H1 (cell line): ENCODE measurements around the gene FAU. TPM values are rescaled to one million over a fixed set of nuclear protein-coding genes. Genes with fewer than 3 reads are reported as not detected.

ENCODE experiments used
- CTCF ChIA-PET: fragments of 300-600 bp; sonication (Branson Sonifier 250); formaldehyde crosslinking; loops from one replicate; lab custom pipeline; 2021; ENCODE audit not compliant: partially characterized antibody; lab: Charles Lee
- POLR2A ChIA-PET: fragments of 300-600 bp; sonication (Branson Sonifier 250); formaldehyde crosslinking; loops from one replicate; lab custom pipeline; 2021; ENCODE audit warnings: inconsistent platforms; ENCODE audit not compliant: partially characterized antibody; lab: Charles Lee
- DNase-seq, 2 experiments: peaks; one replicate each; pipeline versions ENCODE4 v3.0.0 to v3.0.0-alpha.2; 2010 to 2022; ENCODE audit warnings: low spot score in 2 of 2, low read depth in 1 of 2, mixed read lengths in 1 of 2
- FAIRE-seq: peaks from 2 replicates; lab custom pipeline; 2011; peaks lifted over from hg19 to GRCh38; lab: Jason Lieb, UNC
- H2AFZ ChIP-seq: 2 replicates; pipeline ENCODE4 v1.8.1; 2012; ENCODE audit warnings: low read length, inconsistent platforms
- H2AK5ac ChIP-seq: 2 replicates; pipeline ENCODE4 v1.6.1; 2013; ENCODE audit warnings: low read depth, low read length
- H2BK120ac ChIP-seq: replicated peaks from 2 replicates; pipeline ENCODE3; 2013; ENCODE audit warnings: low read depth, low read length, inconsistent platforms
- H2BK12ac ChIP-seq: 2 replicates; pipeline ENCODE4 v1.6.1; 2013; ENCODE audit warnings: low read depth, low read length
- H2BK15ac ChIP-seq: 2 replicates; pipeline ENCODE4 v1.6.1; 2013; ENCODE audit warnings: low read length
- H2BK20ac ChIP-seq: 2 replicates; pipeline ENCODE4 v1.6.1; 2013; ENCODE audit warnings: low read length
- H2BK5ac ChIP-seq: 2 replicates; pipeline ENCODE4 v1.6.1; 2013; ENCODE audit warnings: low read depth, low read length
- H3K14ac ChIP-seq: 2 replicates; pipeline ENCODE4 v1.6.1; 2013; ENCODE audit warnings: inconsistent platforms; ENCODE audit not compliant: insufficient read length
- H3K18ac ChIP-seq: 2 replicates; pipeline ENCODE4 v1.6.1; 2013; ENCODE audit warnings: low read length; ENCODE audit errors: extremely low read depth
- H3K23ac ChIP-seq: 2 replicates; pipeline ENCODE4 v1.6.1; 2013; ENCODE audit warnings: inconsistent platforms; ENCODE audit not compliant: insufficient read length
- H3K23me2 ChIP-seq: 2 replicates; pipeline ENCODE4 v1.6.1; 2013; ENCODE audit warnings: low read depth, low read length
- H3K27ac ChIP-seq: 2 replicates; pipeline ENCODE4 v1.6.1; 2011; ENCODE audit warnings: low read depth, low read length, inconsistent platforms
- H3K27me3 ChIP-seq, 4 experiments: replicated peaks in 1 of 4; 1 replicate in 1 of 4; 2 replicates in 3 of 4; pipeline versions ENCODE4 v1.6.1 to v1.8.1; 2011 to 2013; ENCODE audit warnings: low read length in 3 of 4, mild to moderate bottlenecking in 3 of 4, inconsistent platforms in 2 of 4, mixed read lengths in 2 of 4, moderate library complexity in 1 of 4; ENCODE audit not compliant: control insufficient read depth in 3 of 4, insufficient read depth in 3 of 4; ENCODE audit errors: extremely low read depth in 1 of 4
- H3K36me3 ChIP-seq, 4 experiments: 2 replicates each; pipeline versions ENCODE4 v1.6.1 to v1.8.1; 2011 to 2013; ENCODE audit warnings: mild to moderate bottlenecking in 4 of 4, low read length in 3 of 4, moderate library complexity in 2 of 4, control low read depth in 1 of 4, inconsistent platforms in 1 of 4; ENCODE audit not compliant: insufficient read depth in 4 of 4, control insufficient read depth in 2 of 4
- H3K4ac ChIP-seq: replicated peaks from 2 replicates; pipeline ENCODE3; 2013; ENCODE audit warnings: low read length, low read depth, mixed read lengths, inconsistent platforms; ENCODE audit not compliant: insufficient read length
- H3K4me1 ChIP-seq, 4 experiments: replicated peaks in 1 of 4; 1 replicate in 1 of 4; 2 replicates in 3 of 4; pipeline versions ENCODE4 v1.6.1 to v1.8.1; 2011 to 2013; ENCODE audit warnings: low read length in 3 of 4, inconsistent platforms in 2 of 4, mixed read lengths in 1 of 4; ENCODE audit not compliant: insufficient read depth in 4 of 4, control insufficient read depth in 3 of 4
- H3K4me2 ChIP-seq, 2 experiments: 2 replicates each; pipeline versions ENCODE4 v1.6.1 to v1.8.1; 2011 to 2013; ENCODE audit warnings: low read depth in 2 of 2, low read length in 2 of 2, control low read depth in 1 of 2, inconsistent platforms in 1 of 2, mild to moderate bottlenecking in 1 of 2; ENCODE audit not compliant: insufficient read depth in 1 of 2
- H3K4me3 ChIP-seq, 4 experiments: fragments of 200-600, 300-600 bp in 1 of 4; sonication (generic), shearing (Covaris generic), sonication (Bioruptor Twin) in 1 of 4; 2 replicates each; pipeline versions ENCODE4 v1.5.1 to v1.8.1; 2011 to 2016; ENCODE audit warnings: low read length in 4 of 4, low read depth in 3 of 4, control low read depth in 2 of 4, inconsistent platforms in 2 of 4, mild to moderate bottlenecking in 2 of 4, mixed read lengths in 1 of 4, moderate library complexity in 1 of 4; ENCODE audit not compliant: insufficient read depth in 2 of 4; ENCODE audit errors: extremely low read depth in 1 of 4
- H3K56ac ChIP-seq: replicated peaks from 2 replicates; pipeline ENCODE3; 2013; ENCODE audit warnings: low read depth, mild to moderate bottlenecking, mixed read lengths, low read length, inconsistent platforms; ENCODE audit not compliant: insufficient read length
- H3K79me1 ChIP-seq: 2 replicates; pipeline ENCODE4 v1.6.1; 2013; ENCODE audit warnings: low read depth, low read length, control low read depth
- H3K79me2 ChIP-seq, 2 experiments: 2 replicates each; pipeline versions ENCODE4 v1.6.1 to v1.8.1; 2012 to 2013; ENCODE audit warnings: low read length in 2 of 2, mild to moderate bottlenecking in 2 of 2, inconsistent platforms in 1 of 2; ENCODE audit not compliant: insufficient read depth in 2 of 2, control insufficient read depth in 1 of 2
- H3K9ac ChIP-seq, 4 experiments: replicated peaks in 1 of 4; 1 replicate in 1 of 4; 2 replicates in 3 of 4; pipeline versions ENCODE4 v1.6.1 to v1.8.1; 2011 to 2013; ENCODE audit warnings: low read depth in 3 of 4, low read length in 3 of 4, control low read depth in 2 of 4, mild to moderate bottlenecking in 2 of 4, moderate library complexity in 2 of 4, inconsistent platforms in 1 of 4; ENCODE audit errors: extremely low read depth in 1 of 4
- H3K9me3 ChIP-seq, 2 experiments: 2 replicates each; pipeline versions ENCODE4 v1.6.1 to v1.8.1; 2012 to 2013; ENCODE audit warnings: mild to moderate bottlenecking in 2 of 2, moderate library complexity in 2 of 2, control low read depth in 1 of 2, inconsistent platforms in 1 of 2, low read depth in 1 of 2, low read length in 1 of 2, mixed read lengths in 1 of 2; ENCODE audit not compliant: insufficient read depth in 2 of 2
- H4K20me1 ChIP-seq, 2 experiments: replicated peaks in 1 of 2; 2 replicates each; pipeline versions ENCODE3 to v1.8.1; 2011 to 2013; ENCODE audit warnings: inconsistent platforms in 2 of 2, low read length in 2 of 2, mild to moderate bottlenecking in 1 of 2; ENCODE audit not compliant: insufficient read depth in 2 of 2, control insufficient read depth in 1 of 2
- H4K5ac ChIP-seq: 2 replicates; pipeline ENCODE4 v1.6.1; 2013; ENCODE audit warnings: low read length, low read depth, mixed read lengths, inconsistent platforms; ENCODE audit not compliant: insufficient read length
- H4K8ac ChIP-seq: 2 replicates; pipeline ENCODE4 v1.8.0; 2013; ENCODE audit warnings: mild to moderate bottlenecking, moderate library complexity, low read length, inconsistent platforms; ENCODE audit not compliant: insufficient read depth; ENCODE audit errors: extremely low read depth
- H4K91ac ChIP-seq: replicated peaks from 2 replicates; pipeline ENCODE3; 2013; ENCODE audit warnings: low read length, mixed read lengths, inconsistent platforms; ENCODE audit not compliant: insufficient read length
- HDAC2 ChIP-seq, 2 experiments: fragments of 300-600 bp in 1 of 2; sonication (generic) in 1 of 2; IDR thresholded peaks; 2 replicates each; pipeline ENCODE4 v1.6.1; 2011 to 2012; ENCODE audit warnings: low read depth in 2 of 2, low read length in 2 of 2, mild to moderate bottlenecking in 2 of 2, moderate library complexity in 2 of 2, borderline replicate concordance in 1 of 2, inconsistent platforms in 1 of 2
- HDAC6 ChIP-seq: IDR thresholded peaks from one replicate; pipeline ENCODE4 v1.7.1; 2012; ENCODE audit warnings: low read depth, mild to moderate bottlenecking, inconsistent platforms, low read length, moderate library complexity
- NRF1 ChIP-seq: IDR thresholded peaks from 2 replicates; pipeline ENCODE4 v1.6.1; 2011; ENCODE audit warnings: mild to moderate bottlenecking, low read depth, low read length, improper control_type of control experiment
- POLR2AphosphoS5 ChIP-seq: IDR thresholded peaks from 2 replicates; pipeline ENCODE4 v1.6.1; 2011; ENCODE audit warnings: low read depth, low read length
- YY1 ChIP-seq: IDR thresholded peaks from 2 replicates; pipeline ENCODE4 v1.6.1; 2011; ENCODE audit warnings: low read depth, mild to moderate bottlenecking, low read length
- WGBS, 2 experiments: shearing (Covaris generic) in 1 of 2; methylation state at CpG; one replicate each; pipeline versions ENCODE4 v1.1.6 to v1.1.7; 2013 to 2015; ENCODE audit warnings: low lambda C conversion rate in 2 of 2, mixed read lengths in 2 of 2, inconsistent platforms in 1 of 2, low coverage in 1 of 2, missing lambda C conversion rate in 1 of 2; ENCODE audit not compliant: insufficient replicate concordance in 2 of 2, insufficient coverage in 1 of 2, insufficient read length in 1 of 2; ENCODE audit errors: extremely low coverage in 1 of 2, missing lambda C conversion rate in 1 of 2; 5-methylcytosine and 5-hydroxymethylcytosine counted together
- polyA plus RNA-seq, 7 experiments: library from polyadenylated mRNA; depleted of rRNA in 3 of 7; stranded (reverse) in 5 of 7; unstranded in 2 of 7; fragments of >200 nt in 5 of 7; fragments of 200-250 nt in 2 of 7; gene quantifications; 1 replicate in 5 of 7; 2 replicates in 1 of 7; 4 replicates in 1 of 7; pipeline versions ENCODE4 v1.2.1 to v1.2.3, GENCODE V29; 2011 to 2013; ENCODE audit warnings: missing spikeins in 2 of 7, mixed read lengths in 2 of 7
- total RNA-seq: library from RNA; stranded (reverse); fragmentation: NEBNext Ultra II Directional; extraction: Animal tissue kit (Norgen Biotek cat#: 25700); gene quantifications from 2 replicates; pipeline ENCODE4 v1.2.1, GENCODE V29; 2021

Gene FAU
- total and polyA plus RNA-seq, 2 of the 8 experiments (the other 6 are each of a cell fraction or from before 2014, with no cell fraction given) = 826 to 896 TPM

- Histone ChIP-seq H3K56ac (no peak overlapping the region), H3K4me2 (no peak overlapping the region), H3K4me1 (peaks cover 0 to 4% (median under 1%) of the 10 kb centered on the region in 4 experiments; a peak in 3 of 7 replicates), H3K79me2 (peaks cover 0 to 5% of the 10 kb centered on the region in 2 experiments; a peak in 1 of 4 replicates), H2BK15ac (no peak overlapping the region), H3K27ac (no peak overlapping the region), H3K9ac (no peak overlapping the region), H3K4me3 (no peak overlapping the region), H4K20me1 (peaks cover 3 to 4% of the 10 kb centered on the region in 2 experiments), H3K36me3 (peaks cover 4 to 14% (median 11%) of the 10 kb centered on the region in 4 experiments; a peak in 7 of 8 replicates), H2BK120ac (no peak overlapping the region), H2AK5ac (no peak overlapping the region), H3K79me1 (peaks cover 3% of the 10 kb centered on the region; the same call in 1 of the 2 replicates), H2BK12ac (no peak overlapping the region), H4K5ac (no peak overlapping the region), H2BK5ac (no peak overlapping the region), H3K23me2 (no peaks in the 10 kb centered on the region), H2AFZ (no peak overlapping the region), H4K91ac (no peak overlapping the region)
- FAIRE-seq (no peak), DNase-seq (no peak)
- POLR2A ChIA-PET = interaction anchor here (0.5 to 21.6 kb wide), 7 partner anchors 10 to 429 kb away, joined by 3 to 230 read pairs (median 3); partner anchors contain the start of genes CDCA5, VPS51 and ZFPL1
- WGBS, 2 experiments = 88% methylated on average over 1 of the region's 1 CpG; no CpG with 5 or more reads in 1 of the 2 experiments
- TF ChIP-seq HDAC2 (IDR thresholded peaks at IDR 0.05; ENCODE audit: borderline replicate concordance in 1 of 2, low read depth in 2 of 2, low read length in 2 of 2) (no peak), HDAC6 (no peak), YY1 (no peak), POLR2AphosphoS5 (no peak), NRF1 (no peak)
- TF ChIP-seq, all 59 proteins: peak for 0
- H3K18ac ChIP-seq = no peak overlapping the region
- no peaks in the 10 kb centered on the region for H3K27me3 ChIP-seq
- H4K8ac ChIP-seq = no peak overlapping the region
- no peak overlapping the region for H3K14ac ChIP-seq
- CTCF ChIA-PET = interaction anchor here (1.1 to 1.5 kb wide), 3 partner anchors 10 to 59 kb away, joined by 3 to 9 read pairs (median 4); partner anchors contain the start of gene ARL2
- H3K23ac ChIP-seq = no peak overlapping the region
- no peak overlapping the region for H2BK20ac ChIP-seq
- H3K4ac ChIP-seq = no peak overlapping the region
- no peaks in the 10 kb centered on the region for H3K9me3 ChIP-seq
These were observed 49.3 kb downstream of the FAU start for GRCh38 chr11:65072631-65072966.
